Testis (tissue), 3 donors: ENCODE measurements around the gene PCDHB2. TPM values are rescaled to one million over a fixed set of nuclear protein-coding genes. Genes with fewer than 3 reads are reported as not detected.
"Not testable (repeated sequence)": the region's sequence is repeated elsewhere in the genome, so short reads cannot be mapped to it uniquely, and the experiment has no call there.

Experiments used
- DNase-seq: peaks from one replicate; pipeline ENCODE4 v3.0.0-alpha.2; 2019
- H3K27ac ChIP-seq, 2 donors: fragments of 200-600 bp; sonication (generic); one replicate each; pipeline ENCODE4 v1.5.1; 2019
- H3K27me3 ChIP-seq: fragments of 200-600 bp; sonication (generic); one replicate; pipeline ENCODE4 v1.5.1; 2019
- H3K36me3 ChIP-seq: fragments of 200-600 bp; sonication (generic); one replicate; pipeline ENCODE4 v1.5.1; 2017; ENCODE audit warnings: low read depth; ENCODE audit errors: missing control alignments
- H3K4me1 ChIP-seq: fragments of 200-600 bp; sonication (generic); one replicate; pipeline ENCODE4 v1.5.1; 2019
- H3K4me3 ChIP-seq, 2 donors: fragments of 200-600 bp; sonication (generic); one replicate each; pipeline ENCODE4 v1.5.1; 2017 to 2019
- H3K9me3 ChIP-seq: fragments of 200-600 bp; sonication (generic); one replicate; pipeline ENCODE4 v1.5.1; 2017
- POLR2A ChIP-seq: fragments of 450-650 bp; IDR thresholded peaks from one replicate; pipeline ENCODE4 v1.6.1; 2017; ENCODE audit warnings: antibody characterized with exemption, mild to moderate bottlenecking, moderate library complexity
- WGBS, 2 donors: methylation state at CpG; one replicate each; pipeline ENCODE4 v1.1.5; 2018; 5-methylcytosine and 5-hydroxymethylcytosine counted together
- intact Hi-C: fragments of 100-400 bp; cut with DNase I; formaldehyde crosslinking; loops from one replicate; pipeline ENCODE4 v1.15.1; 2023; ENCODE audit warnings: low total_unique reads
- polyA plus RNA-seq: library from polyadenylated mRNA; stranded (reverse); fragments of 350-450 nt; fragmentation: Illumina TruSeq; extraction: RNeasy Lipid Tissue Mini Kit (QIAGEN cat#74804); gene quantifications from one replicate; pipeline ENCODE4 v1.2.3, GENCODE V29; 2014; ENCODE audit warnings: low read depth, low replicate concordance; ENCODE audit not compliant: insufficient read depth
- total RNA-seq, 2 donors: library from RNA; depleted of rRNA; stranded (reverse); fragments of >200 nt; gene quantifications; one replicate each; pipeline ENCODE4 v1.2.3, GENCODE V29; 2016
- TF ChIP-seq, protein P1 (sequence below), 3 experiments: fragments of 450-650 bp in 2 of 3; fragments of 200-600 bp in 1 of 3; sonication (generic) in 1 of 3; IDR thresholded peaks; one replicate each; pipeline ENCODE4 v1.5.1; 2016 to 2019; ENCODE audit warnings: antibody characterized with exemption in 3 of 3, mild to moderate bottlenecking in 2 of 3, moderate library complexity in 1 of 3

The PCDHB2 gene
- total and polyA plus RNA-seq, 3 donors from 2014 or later = 6.6 to 12.1 (median 10.2) TPM

DNA sequence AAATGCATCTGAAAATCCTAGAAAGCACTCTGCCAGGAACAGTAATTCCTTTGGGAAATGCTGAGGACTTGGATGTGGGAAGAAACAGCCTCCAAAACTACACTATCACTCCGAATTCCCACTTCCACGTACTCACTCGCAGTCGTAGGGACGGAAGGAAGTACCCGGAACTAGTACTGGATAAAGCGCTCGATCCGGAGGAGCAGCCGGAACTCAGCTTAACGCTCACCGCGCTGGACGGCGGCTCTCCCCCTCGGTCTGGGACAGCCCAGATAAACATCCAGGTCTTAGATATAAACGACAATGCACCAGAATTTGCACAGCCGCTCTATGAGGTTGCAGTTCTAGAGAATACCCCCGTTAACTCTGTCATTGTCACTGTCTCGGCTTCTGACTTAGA is 6.6 kb downstream of the PCDHB2 start:
- no peaks in the 10 kb centered on the region for H3K27me3 ChIP-seq
- DNase-seq = no peak
- H3K9me3 ChIP-seq = no peaks in the 10 kb centered on the region
- TF ChIP-seq, protein P1, sequence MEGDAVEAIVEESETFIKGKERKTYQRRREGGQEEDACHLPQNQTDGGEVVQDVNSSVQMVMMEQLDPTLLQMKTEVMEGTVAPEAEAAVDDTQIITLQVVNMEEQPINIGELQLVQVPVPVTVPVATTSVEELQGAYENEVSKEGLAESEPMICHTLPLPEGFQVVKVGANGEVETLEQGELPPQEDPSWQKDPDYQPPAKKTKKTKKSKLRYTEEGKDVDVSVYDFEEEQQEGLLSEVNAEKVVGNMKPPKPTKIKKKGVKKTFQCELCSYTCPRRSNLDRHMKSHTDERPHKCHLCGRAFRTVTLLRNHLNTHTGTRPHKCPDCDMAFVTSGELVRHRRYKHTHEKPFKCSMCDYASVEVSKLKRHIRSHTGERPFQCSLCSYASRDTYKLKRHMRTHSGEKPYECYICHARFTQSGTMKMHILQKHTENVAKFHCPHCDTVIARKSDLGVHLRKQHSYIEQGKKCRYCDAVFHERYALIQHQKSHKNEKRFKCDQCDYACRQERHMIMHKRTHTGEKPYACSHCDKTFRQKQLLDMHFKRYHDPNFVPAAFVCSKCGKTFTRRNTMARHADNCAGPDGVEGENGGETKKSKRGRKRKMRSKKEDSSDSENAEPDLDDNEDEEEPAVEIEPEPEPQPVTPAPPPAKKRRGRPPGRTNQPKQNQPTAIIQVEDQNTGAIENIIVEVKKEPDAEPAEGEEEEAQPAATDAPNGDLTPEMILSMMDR (IDR thresholded peaks at IDR 0.05) = no peak
- TF ChIP-seq POLR2A = no peak
- intact Hi-C loops = no loop called here
- H3K4me3 ChIP-seq = peak overlapping the region; percentile 29 to 53
- no peak overlapping the region for H3K27ac ChIP-seq
- H3K4me1 ChIP-seq = no peaks in the 10 kb centered on the region
- WGBS, 2 donors = 26 to 61% methylated on average over 20 of the region's 20 CpGs
- no peaks in the 10 kb centered on the region for H3K36me3 ChIP-seq

DNA sequence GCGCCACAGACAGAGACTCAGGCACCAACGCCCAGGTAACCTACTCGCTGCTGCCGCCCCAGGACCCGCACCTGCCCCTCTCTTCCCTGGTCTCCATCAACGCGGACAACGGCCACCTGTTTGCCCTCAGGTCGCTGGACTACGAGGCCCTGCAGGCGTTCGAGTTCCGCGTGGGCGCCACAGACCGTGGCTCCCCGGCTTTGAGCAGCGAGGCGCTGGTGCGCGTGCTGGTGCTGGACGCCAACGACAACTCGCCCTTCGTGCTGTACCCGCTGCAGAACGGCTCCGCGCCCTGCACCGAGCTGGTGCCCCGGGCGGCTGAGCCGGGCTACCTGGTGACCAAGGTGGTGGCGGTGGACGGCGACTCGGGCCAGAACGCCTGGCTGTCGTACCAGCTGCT is 7.7 kb downstream of the PCDHB2 start:
- H3K36me3 ChIP-seq, intact Hi-C loops, H3K27me3 ChIP-seq, H3K4me1 ChIP-seq, H3K27ac ChIP-seq, H3K9me3 ChIP-seq, DNase-seq: not testable (repeated sequence)
- H3K4me3 ChIP-seq = peak overlapping the region in 1 of 2 donors; percentile 53
- WGBS, 2 donors = 31 to 35% methylated on average over 9 to 10 of the region's 39 CpGs

DNA sequence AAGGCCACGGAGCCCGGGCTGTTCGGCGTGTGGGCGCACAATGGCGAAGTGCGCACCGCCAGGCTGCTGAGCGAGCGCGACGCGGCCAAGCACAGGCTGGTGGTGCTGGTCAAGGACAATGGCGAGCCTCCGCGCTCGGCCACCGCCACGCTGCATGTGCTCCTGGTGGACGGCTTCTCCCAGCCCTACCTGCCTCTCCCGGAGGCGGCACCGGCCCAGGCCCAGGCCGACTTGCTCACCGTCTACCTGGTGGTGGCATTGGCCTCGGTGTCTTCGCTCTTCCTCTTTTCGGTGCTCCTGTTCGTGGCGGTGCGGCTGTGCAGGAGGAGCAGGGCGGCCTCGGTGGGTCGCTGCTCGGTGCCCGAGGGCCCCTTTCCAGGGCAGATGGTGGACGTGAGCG is 8.1 kb downstream of the PCDHB2 start:
- not testable (repeated sequence) for H3K9me3 ChIP-seq, DNase-seq
- WGBS, 2 donors = 30% methylated on average over 18 of the region's 38 CpGs; no CpG with 5 or more reads in 1 of the 2 donors

DNA sequence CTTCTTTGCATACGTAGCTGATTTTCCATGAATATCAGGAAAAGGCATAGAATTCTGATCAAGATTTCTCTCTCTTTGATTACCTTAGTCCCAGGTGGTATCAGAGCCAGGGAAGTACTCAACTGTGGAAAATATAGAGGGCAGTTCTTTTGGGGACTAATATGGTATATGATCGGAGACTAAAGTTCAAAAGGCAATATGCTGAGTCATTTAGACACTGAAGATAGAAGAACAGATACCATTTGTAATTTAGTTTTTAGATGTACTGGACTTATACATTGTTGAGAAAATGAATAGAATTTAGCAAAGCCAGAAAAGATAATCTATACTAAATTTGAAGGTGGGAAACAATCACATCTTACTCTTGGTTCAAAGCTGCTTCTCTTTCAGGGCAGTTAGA is 10.9 kb downstream of the PCDHB2 start:
- Histone ChIP-seq H3K4me1 (no peaks in the 10 kb centered on the region), H3K9me3 (no peaks in the 10 kb centered on the region), H3K27me3 (no peaks in the 10 kb centered on the region), H3K27ac (no peak overlapping the region), H3K4me3 (no peak overlapping the region), H3K36me3 (no peaks in the 10 kb centered on the region)
- WGBS, 2 donors = 71 to 84% methylated on average over 2 of the region's 2 CpGs
- no peak for TF ChIP-seq POLR2A
- TF ChIP-seq, protein P1 (IDR thresholded peaks at IDR 0.05) = no peak
- no peak for DNase-seq
- intact Hi-C loops = no loop called here

More for the DNA sequence above, 8.1 kb downstream of the PCDHB2 start:
- H3K27me3 ChIP-seq, intact Hi-C loops, H3K27ac ChIP-seq, H3K4me1 ChIP-seq, H3K36me3 ChIP-seq: not testable (repeated sequence)
- H3K4me3 ChIP-seq = peak overlapping the region in 1 of 2 donors; percentile 53

DNA sequence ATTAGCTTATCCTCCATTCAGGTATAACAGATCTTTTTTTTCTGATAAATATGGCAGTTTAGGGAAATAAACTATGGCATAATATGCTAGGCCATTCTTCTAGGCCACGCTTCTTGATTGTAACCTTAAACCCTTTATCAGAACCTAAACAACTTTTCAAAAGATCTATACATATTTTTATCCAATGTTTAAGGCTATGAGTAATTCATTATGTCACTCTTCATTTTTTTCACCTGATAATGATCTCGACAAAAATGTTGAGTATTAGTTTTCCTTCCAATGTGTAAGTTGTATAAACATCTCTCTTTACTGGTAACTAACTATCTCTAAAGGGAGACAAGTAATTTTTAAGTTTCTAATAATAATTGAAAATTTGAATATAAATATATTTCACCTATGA is 24.8 kb downstream of the PCDHB2 start:
- Histone ChIP-seq H3K4me1 (no peaks in the 10 kb centered on the region), H3K4me3 (no peak overlapping the region), H3K27ac (no peak overlapping the region), H3K9me3 (no peaks in the 10 kb centered on the region), H3K36me3 (no peaks in the 10 kb centered on the region), H3K27me3 (no peaks in the 10 kb centered on the region)
- TF ChIP-seq, protein P1 (IDR thresholded peaks at IDR 0.05) = no peak
- no peak for TF ChIP-seq POLR2A
- intact Hi-C loops = no loop called here
- DNase-seq = no peak
- WGBS, 2 donors = 44 to 72% methylated on average over 2 of the region's 2 CpGs

DNA sequence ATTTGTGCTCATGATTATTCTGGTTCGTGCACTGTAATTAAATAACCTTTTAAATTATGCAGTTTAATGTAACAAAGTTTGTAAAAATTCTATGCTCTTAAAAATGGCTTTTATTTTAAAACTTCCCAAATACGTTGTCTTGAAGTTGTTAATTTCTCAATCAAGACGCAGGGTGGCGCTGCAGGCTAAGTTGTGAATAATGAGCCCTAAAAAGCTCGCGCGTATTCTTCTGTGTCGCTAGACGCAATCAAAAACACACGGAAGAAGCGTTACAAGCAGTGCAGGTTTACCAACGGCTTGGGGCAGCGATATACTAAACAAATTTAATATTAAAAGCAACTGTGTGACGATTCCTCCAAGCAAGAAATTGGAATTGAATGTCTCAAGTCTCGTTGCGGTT is 27.1 kb downstream of the PCDHB2 start, which contains the start of gene PCDHB4:
TSS of gene PCDHB4 (plus strand) at position 256 of the 400 bp plus-strand sequence. CDS start 181 bp downstream, outside the sequence.
- H3K4me1 ChIP-seq = no peaks in the 10 kb centered on the region
- no peaks in the 10 kb centered on the region for H3K9me3 ChIP-seq
- H3K27me3 ChIP-seq = no peaks in the 10 kb centered on the region
- TF ChIP-seq, protein P1 (IDR thresholded peaks at IDR 0.05) = peak in 2 of 3 experiments; percentile 53 to 58
- no peak for TF ChIP-seq POLR2A
- DNase-seq = peak; percentile 67
- intact Hi-C loops = no loop called here
- H3K27ac ChIP-seq = no peak within 1 kb of the TSS
- H3K4me3 ChIP-seq = peak within 1 kb of the TSS; percentile 6 to 40
- no peaks in the 10 kb centered on the region for H3K36me3 ChIP-seq
- 12 to 13% methylated on average over 16 of the region's 16 CpGs for WGBS, 2 donors
